ENCODE data around the gene DEGS2. TPM values are rescaled to one million over a fixed set of nuclear protein-coding genes. Genes with fewer than 3 reads are reported as not detected.

DEGS2 gene
- total RNA-seq, 1 experiment from 2014 or later, result 0.95 TPM

DNA sequence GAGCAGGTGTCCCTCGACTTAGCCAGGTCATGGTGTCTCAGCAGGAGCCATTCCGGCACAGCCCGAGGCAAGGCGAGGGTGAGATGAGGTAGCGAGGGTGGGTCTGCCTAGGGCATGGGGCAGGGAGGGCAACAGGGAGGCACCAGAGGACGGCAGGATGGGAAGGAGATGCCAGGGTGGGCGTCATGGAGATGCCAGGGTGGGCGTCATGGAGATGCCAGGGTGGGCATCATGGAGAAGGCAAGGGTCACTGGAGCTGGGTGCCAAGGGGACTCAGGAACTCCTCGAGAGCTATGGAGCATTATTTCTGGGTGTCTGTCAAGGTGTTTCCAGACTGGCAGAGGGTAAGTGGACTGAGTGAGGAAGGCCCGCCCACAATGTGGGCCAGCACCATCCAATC, 7.4 kb downstream of the DEGS2 start:
- in situ Hi-C loops (cut with HindIII; ENCODE audit: low sequenced_read_pairs), result no loop called here
- peak; percentile 25 for DNase-seq (ENCODE audit: low spot score)

DNA sequence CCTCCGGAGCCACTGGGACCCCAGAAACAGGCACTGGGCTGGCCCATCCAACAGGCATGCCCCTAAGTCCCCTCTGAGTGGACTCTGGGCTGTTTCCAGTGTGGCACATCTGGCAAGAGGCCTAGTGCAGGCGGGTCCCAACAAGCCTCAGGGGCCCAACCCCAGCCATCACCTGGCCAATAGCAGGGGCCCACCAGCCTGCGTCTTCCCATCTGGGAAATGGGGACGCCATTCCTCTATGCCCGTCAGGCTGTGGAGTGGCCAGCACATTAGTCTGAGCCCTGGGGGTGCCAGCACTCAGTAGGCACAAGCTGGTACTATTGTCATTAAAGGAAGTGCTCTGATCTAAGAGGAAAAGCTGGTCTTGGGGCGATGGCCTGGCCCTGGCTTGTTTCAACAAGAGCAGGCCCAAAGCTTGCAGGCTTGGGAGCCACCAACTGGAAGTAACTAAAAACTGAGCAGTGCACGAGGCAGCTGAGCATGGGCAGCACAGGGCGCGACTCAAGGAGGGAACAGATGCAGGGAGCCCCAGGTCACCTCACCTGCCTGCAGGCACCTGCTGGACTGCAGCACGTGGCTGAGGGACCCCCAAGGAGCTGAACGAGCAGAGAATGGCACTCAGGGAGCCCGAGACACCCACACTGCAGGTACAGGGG, 8.4 kb downstream of the DEGS2 start:
- in situ Hi-C loops (cut with HindIII; ENCODE audit: low sequenced_read_pairs), result no loop called here
- DNase-seq (ENCODE audit: low spot score), result peak; percentile 52

DNA sequence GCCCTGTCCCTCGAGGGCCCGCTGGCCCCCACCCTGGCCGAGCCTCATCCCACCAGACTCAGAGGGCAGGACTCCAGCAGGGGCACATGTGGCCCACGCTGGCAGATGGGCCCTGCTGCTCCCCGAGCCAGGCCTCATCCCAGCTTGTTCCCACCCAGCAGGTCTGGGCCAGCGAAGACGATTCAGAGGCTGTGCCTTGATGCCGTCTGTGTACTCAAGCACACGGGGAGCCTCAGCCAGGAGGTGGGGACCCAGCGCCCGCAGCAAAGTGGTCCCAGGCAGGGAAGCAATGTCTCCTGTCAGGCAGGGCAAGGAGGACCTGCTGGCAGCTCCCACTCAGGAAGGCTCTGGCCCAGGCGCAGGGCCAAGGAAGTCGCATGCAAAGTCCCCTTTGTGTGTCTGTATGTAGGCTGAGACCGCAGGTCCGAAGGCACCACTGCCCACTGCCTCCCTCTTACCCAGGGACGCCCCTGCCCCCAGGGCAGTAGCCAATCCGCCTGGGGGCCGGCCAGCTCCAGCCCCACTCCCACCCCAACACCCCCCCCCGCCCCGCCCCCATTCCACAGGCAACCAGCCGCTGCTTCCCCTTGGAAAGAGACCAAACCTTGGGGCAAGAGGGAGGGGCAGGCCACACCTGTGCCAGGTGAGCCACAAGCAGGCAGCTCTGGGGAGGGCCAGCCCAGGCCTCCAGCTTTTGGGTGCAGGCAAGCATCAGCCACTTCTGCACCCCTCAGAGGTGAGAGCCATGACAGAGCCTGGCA, 9.4 kb downstream of the DEGS2 start:
- in situ Hi-C loops (cut with HindIII; ENCODE audit: low sequenced_read_pairs), result no loop called here
- DNase-seq (ENCODE audit: low spot score), result peak; percentile 37

DNA sequence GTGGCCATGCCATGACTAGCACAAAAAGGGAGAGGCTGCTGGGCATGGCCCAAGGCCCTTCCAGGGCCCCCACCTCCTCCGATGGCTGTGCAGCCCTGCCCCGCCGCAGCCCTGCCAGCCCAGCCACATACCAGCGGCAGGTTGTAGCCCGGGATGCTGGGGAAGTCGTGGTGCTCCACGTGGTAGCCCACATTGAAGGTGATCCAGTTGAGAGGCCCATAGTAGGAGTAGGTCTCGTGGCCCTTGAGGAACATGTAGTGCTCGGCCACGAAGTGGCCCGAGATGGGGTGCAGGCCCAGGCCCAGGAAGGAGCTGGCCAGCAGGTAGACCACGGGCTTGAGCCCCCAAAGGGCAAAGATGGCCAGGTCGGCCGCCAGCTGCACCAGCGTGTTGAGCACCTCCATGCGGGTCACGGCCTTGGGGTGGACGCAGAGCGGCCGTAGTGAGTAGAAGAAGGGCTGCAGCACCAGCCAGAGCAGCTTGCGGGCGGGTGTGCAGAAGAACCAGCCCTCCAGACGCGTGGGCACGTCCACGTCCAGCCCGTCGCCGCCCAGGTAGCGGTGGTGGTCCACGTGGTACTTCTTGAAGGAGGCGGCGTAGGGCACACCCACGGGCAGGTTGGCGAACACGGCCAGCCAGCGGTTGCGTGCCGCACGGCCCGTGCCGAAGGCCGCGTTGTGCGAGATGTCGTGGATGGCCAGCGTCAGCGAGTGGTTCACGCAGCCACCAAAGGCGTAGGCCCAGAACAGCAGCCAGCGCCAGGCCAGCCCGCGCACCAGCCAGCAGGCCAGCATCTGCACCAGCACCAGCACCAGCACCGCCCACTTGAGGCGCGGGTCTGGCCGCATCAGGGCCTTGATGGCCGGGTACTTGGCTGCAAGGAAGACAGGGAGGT, 10.4 kb downstream of the DEGS2 start:
- in situ Hi-C loops (cut with HindIII; ENCODE audit: low sequenced_read_pairs), result no loop called here
- DNase-seq (ENCODE audit: low spot score), result no peak

DNA sequence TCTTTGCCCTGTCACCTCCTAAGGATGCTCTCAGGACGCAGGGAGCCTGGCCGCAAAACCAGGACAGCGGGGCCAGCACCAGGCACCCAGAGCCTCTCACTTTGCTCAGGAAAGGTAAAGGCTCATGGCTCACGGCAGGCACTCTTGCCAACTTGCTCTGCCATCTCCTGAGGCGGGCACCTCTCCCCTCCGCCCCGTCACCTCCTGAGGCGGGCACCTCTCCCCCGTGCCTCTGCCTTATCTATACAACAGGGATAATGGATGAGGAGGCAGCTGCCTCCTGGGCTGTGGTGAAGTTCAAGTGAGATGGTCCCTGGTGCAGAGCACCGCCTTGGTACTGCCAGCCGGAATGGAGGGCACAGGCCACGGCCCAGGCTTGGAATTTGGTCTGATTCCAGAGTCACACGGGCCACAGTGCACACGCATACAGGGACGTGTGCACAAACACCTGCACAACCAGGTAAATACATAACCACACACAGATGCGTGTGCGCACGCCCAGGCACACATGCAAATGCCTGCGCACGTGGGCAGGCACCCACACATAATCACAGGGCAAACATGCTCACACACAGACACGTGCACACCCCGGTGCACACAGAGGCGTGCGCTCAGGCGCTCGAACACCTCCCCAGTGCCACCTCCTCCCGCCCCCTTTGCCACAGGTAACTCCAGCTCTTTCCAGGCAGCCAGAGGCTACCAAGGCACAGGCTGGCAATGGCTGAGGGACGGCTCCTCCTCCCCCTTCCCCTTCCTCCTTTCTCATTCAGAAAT, 11.6 kb downstream of the DEGS2 start:
- in situ Hi-C loops (cut with HindIII; ENCODE audit: low sequenced_read_pairs), result no loop called here
- DNase-seq (ENCODE audit: low spot score), result peak; percentile 25

DNA sequence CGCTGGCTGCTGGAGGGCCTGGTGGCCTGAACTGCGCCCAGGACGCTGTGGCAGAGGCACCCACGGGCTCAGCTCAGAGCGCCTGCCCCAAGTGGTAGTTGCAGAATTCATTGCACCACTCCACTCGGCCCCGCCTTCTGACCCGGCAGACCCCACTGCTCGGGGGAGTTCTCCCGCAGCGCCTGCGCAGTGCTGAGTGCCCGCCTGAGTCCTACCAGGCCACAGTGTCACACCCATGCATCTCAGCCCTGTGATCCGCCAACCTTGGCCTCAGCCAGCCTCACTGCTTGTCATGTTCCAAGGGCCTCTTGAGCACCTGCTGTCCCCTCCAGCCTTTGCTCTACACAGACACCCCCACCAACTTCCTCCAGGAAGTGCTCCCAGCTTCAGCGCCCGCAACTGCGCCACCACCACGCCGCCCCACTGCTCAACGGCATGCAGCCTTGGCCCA, 12.2 kb downstream of the DEGS2 start:
- DNase-seq (ENCODE audit: low spot score), result peak; percentile 79
- in situ Hi-C loops (cut with HindIII; ENCODE audit: low sequenced_read_pairs), result no loop called here

DNA sequence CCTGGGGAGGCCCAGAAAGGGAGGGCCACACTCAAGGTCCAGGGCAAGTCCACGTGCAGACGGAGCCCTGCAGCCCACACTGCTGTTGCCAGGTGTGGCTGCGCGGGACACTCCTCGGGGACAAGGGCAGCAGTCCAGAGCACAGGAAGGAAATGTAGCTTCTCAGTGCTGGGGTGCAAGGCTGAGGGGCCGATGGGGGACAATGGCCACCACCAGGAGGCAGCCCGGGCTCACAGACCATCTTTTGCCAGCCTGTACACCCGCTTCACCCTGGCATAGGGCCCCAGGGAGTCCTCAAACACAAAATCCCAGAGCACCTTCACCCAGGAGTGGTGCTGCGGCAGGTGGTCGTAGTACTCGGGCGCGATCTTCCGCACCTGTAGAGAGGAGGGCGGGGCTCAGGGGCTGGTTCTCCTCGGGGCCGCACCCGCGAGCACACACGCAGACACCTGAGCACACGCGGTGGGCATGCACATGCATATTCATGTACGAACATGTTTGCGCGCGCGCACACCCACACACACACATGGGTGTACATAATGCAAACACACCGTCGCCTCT, 12.8 kb downstream of the DEGS2 start:
- in situ Hi-C loops (cut with HindIII; ENCODE audit: low sequenced_read_pairs), result no loop called here
- no peak for DNase-seq (ENCODE audit: low spot score)

DNA sequence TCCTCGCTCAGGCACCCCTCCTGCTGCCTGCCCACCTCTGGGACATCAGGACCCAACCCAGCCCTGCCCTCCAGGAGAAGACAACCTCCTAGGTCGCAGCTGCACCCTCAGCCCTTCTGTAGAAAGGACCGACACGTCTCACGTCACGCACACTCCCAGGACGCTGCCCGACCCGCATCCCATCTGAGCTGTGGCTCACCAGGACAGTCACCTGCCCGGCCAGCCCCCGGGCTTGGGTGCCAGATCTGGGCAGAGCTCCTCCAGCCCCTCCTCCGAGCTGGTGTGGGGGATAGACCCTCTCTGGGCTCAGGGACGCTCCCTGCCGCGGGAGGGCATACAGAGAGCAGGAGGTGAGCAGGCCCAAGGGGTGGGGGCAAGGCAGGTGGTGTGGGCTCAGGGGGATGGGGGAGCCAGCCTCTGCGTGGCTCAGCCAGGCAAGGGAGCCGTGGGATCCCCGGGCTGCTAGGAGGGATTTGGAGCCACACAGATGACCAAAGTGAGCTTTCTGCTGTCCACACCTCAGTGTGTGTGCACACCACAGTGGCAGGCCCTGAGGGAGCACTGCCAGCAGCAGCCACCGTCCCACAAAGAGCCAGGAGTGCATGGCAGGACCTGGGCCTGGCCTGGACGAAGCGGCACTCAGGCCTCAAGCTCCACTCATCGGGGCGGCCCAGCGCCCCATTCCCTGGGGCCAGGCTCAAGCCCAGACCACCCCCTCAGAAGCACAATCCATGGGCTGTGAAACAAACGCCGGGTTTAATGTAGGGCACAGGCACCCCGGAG, 13.6 kb downstream of the DEGS2 start:
- in situ Hi-C loops (cut with HindIII; ENCODE audit: low sequenced_read_pairs), result no loop called here
- no peak for DNase-seq (ENCODE audit: low spot score)

DNA sequence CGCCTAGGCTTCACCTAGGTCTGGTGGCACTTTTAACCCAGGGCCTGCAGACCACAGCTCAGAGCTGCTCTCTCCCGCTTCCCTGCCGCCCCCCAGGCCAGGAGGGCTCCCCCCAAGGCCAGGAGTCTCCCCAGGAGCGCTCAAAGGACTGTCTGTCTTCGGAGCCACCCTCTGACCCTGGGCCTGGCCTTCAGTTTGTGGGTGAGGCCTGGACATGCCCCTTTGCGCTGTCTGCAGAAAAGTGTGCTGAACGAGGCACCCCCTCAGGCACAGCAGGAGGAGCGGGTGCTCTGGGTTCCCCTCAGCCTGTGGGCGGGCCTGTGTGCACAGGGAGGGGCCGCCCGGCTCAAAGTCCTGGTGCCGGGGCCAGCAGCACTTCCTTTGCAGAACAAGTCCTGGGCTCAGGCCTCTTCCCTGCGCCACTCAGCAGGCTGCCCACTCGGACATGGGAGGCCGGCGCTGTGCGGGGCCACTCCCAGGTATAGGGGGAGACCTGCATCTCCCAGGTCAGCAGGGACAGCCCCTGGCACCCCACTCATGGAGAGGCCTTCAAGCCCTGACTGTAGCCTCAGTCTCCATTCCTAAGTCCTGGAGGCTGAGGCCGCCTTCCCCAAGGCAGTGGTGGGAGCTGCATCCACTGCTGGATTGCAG, 14.3 kb downstream of the DEGS2 start:
- DNase-seq (ENCODE audit: low spot score), result no peak
- in situ Hi-C loops (cut with HindIII; ENCODE audit: low sequenced_read_pairs), result no loop called here

DNA sequence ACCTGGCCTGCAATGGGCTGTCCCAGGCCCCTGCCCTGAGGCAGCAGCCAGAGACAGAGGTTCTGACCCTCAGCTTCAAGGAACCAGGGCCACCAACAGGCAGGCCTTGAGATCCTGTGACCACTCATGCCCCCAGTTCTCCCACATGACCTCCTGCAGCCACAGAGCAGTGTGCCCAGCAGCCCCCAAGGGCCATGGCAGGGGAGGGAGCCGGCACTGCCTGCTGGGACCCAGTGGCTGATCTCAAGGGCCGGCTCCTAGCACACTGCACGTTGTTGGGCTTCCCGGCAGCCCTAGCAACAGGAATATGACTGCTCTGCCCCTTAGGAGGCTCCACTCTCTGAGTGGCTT, 14.8 kb downstream of the DEGS2 start:
- DNase-seq (ENCODE audit: low spot score), result no peak
- in situ Hi-C loops (cut with HindIII; ENCODE audit: low sequenced_read_pairs), result no loop called here

DNA sequence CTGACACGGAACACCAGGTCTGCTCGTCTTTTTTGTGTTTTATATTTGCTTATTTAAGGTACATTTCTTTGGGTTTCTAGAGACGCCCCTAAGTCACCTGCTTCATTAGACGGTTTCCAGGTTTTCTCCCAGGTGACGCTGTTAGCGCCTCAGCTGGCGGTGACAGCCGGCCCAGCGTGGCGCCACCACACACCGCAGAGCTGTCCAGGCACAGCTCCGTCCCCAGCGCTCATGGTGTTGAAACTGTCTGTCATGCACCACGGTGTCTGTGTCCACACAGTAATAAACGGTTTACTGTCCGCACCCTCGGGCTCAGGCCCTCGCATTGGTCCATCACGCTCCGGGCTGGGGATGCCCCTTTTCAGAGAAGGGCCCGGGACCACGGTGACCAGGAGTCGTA, 15.5 kb downstream of the DEGS2 start:
- DNase-seq (ENCODE audit: low spot score), result no peak
- in situ Hi-C loops (cut with HindIII; ENCODE audit: low sequenced_read_pairs), result no loop called here

DNA sequence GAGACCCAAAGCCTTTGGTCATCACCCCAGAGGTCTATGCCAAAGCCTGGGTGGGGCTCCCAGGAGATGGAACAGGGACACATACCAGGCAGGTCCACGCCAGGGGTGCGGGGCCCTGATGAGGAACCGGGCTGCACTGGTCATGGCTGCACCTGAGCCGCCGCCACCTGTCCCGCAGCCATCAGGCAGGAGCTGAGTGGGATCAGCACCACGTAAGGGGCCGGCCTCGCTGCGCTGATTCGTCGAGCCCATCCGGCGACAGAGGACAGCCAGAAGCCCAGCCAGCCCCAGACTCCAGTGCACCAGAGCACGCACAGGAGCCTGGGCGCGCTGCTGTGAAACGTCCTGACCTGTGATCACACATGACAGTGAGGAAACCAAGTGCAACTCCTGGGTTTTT, 15.9 kb downstream of the DEGS2 start:
- DNase-seq (ENCODE audit: low spot score), result peak; percentile 47
- in situ Hi-C loops (cut with HindIII; ENCODE audit: low sequenced_read_pairs), result no loop called here

DNA sequence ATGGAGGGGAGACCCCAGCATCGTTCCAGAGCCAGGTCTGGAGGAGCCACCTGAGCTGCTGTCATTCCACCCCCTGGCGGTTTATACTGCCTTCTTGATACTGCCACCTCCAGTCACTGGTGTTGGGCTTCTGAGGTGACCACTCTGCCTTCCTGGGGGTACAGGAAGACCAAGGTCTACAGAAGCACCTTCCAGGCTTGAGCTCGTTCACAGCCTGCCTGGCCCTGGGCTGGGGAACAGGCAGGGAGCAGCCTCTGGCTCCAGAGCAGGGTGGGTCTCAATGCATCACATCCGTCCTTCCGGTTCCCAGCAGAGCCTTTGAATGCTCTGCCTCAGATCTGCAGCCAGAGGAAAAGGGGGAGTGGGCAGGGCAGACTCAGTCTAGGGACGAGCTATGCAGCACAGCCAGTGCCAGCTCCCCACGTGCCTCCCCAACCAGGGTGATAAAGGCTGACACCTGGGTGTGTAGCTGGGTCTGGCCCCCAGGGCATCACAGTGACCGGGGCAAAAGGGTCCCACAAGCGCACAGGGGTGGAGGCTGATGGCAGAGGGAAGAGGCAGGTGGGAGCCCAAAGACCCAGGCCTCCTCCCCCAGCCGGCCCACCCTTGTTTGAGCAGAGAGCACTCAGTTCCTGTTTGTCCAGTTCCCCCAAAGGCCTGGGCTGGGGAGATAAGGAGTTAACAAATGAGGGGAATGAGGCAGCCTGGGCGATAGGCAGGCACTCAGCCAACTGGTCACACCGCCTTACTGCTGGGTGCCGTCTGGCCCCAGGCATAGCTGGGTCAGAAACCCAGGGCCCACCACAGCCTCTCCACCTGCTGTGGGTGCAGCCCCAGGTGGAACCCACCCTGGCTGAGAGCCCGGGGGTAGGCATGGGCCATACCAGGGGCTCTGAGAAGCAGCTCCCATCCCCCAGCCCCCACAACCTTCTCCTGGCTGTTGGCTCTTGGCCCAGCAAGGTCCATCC, 17.1 kb downstream of the DEGS2 start:
- DNase-seq (ENCODE audit: low spot score), result peak; percentile 78
- in situ Hi-C loops (cut with HindIII; ENCODE audit: low sequenced_read_pairs), result no loop called here

DNA sequence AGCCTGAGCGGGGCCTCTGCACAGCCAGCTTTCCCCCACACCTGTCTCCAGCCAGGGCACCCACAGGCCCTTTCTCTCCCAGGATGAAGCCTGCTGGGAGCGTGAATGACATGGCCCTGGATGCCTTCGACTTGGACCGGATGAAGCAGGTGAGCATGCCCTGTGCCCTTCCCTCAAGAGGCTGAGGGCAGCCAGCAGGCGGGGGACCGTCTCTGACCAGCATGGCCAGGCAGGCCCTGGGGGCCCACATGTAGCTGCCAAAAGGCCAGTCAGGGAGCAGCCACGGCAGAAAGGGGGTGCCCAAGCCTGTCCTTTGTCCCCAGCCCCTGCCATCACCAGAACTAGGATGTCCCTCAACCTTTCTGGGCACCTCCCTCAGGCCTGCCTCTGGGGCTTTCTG, 18.3 kb downstream of the DEGS2 start:
- in situ Hi-C loops (cut with HindIII; ENCODE audit: low sequenced_read_pairs), result no loop called here
- DNase-seq (ENCODE audit: low spot score), result no peak

DNA sequence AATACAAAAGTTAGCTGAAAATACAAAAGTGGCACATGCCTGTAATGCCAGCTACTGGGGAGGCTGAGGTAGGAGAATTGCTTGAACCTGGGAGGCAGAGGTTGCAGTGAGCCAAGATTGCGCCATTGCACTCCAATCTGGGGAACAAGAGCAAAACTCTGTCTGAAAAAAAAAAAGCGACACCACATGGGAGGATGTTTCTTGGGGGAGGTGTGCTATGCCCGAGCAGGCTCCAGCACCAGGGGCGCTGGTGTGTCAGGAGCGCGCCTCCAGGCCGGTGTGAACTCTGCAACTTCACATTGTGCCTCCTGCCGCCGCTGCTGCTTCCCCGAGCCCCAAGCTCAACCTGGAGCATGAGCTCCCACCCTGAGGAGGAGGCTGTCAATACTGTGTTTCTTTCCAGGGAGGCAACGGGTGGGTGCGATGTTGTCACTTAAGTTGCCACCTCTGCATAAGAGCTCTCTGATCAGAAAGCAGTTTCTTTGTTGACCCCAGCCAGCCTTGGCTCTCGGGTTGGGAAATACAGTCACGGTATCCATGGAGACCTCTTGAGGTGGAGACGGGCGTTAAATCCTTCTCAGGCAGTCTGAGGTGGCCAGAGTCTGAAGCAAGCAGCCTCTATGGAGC, 18.9 kb downstream of the DEGS2 start:
- in situ Hi-C loops (cut with HindIII; ENCODE audit: low sequenced_read_pairs), result no loop called here
- DNase-seq (ENCODE audit: low spot score), result no peak

DNA sequence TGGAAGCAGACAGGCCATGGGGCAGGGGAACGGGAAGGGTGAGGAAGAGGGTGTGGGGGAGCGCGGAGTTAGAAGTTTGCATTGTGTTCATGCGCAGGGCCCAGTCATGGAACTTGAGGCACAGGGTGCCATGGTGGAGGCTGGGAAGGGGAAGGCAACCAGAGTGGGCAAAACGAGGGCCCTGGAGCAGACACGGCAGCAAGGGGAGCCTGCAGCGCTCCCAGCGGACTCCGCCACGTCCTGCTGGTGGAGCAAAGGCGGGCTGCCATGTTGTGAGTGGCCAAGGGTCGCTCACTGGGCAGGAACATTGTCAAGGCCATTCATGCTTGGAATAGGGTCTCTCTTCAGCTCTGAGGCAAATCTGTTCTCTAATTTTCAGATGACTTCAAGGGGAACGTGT, 20.5 kb downstream of the DEGS2 start:
- in situ Hi-C loops (cut with HindIII; ENCODE audit: low sequenced_read_pairs), result no loop called here

More for the DNA sequence above, 20.5 kb downstream of the DEGS2 start:
- no peak for DNase-seq (ENCODE audit: low spot score)

Data from G401 (cell line).